ENCODE measurements around the gene ATG5. TPM values are rescaled to one million over a fixed set of nuclear protein-coding genes. Genes with fewer than 3 reads are reported as not detected.
"Not testable (repeated sequence)": the region's sequence is repeated elsewhere in the genome, so short reads cannot be mapped to it uniquely, and the experiment has no call there.

Gene ATG5
- total RNA-seq, 1 donor from 2014 or later, result 76.5 TPM

- no peak for DNase-seq (ENCODE audit: low read depth)
Observed at GRCh38 chr6:106156413-106156812, 169.1 kb downstream of the ATG5 start.

DNA sequence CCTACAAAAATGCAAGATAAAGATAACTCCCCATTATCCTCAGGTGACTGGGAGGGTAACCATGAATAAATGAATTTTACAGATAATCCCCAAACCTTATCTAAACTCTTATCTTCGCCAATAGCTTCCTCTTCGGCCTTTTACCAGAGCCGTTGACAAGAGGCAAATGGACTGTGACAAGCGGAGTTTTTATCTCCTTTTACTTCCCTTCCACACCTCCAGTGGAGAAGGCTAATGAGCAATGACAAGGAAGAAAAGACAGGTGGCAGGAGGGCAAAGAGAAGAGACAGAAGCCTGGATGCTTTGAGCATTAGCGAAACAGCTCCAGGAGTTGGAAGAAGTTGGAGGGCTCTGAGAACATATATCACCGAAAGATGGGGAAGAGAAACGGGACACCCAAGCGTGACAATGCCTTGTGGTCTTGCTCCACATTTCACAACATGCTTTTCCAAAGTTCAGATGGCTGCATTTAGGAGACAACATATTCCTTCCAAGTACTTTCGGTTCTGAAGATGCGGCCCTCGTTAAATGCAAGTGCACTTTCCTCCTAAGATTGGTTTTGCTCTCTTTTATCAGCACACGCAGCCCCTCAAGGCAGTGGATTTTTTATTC lies 170.2 kb downstream of the ATG5 start:
- DNase-seq (ENCODE audit: low read depth), result no peak

- no peak for DNase-seq (ENCODE audit: low read depth)
Observed at GRCh38 chr6:106154326-106154725, 171.2 kb downstream of the ATG5 start.

- DNase-seq (ENCODE audit: low read depth), result no peak
Observed at GRCh38 chr6:106152952-106153351, 172.6 kb downstream of the ATG5 start.

DNA sequence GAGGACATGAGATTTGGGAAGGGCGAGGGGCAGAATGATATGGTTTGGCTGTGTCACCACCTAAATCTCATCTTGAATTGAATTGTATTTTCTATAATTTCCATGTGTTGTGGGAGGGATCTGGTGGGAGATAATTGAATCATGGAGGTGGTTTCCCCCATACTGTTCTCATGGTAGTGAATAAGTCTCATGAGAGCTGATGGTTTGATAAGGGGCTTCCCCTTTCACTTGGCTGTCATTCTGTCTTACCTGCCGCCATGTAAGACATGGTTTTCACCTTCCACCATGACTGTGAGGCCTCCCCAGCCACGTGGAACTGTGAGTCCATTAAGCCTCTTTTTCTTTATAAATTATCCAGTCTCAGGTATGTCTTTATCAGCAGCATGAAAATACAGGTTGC lies 173.1 kb downstream of the ATG5 start:
- DNase-seq (ENCODE audit: low read depth), result not testable (repeated sequence)

DNA sequence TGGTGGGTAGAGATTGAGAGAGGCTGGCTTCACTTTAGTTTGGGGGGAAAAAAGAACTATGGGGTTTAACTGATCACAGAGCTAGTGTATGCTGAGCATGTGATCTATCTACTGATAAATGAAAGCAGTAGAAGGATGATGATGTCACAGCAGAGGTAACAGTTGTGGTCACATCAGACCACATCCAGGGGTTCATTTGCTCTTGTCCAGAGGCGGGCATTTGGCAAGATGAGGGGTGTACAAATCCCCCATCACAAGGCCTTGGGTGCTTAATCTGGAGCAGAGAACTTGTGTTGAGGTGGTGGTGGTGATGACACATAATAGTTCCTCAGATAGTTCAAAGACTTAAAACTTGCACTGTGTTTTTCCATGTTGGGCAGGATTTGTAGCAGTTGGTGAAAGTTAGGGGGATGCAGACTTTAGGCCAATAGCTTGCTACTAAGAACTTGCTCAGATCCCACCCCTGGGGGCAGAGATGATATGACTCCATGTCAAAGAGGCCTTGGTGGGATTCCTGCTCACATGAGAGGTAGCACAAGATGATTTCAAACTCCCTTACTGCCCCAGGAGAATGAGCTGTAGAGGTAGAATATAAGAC lies 176.0 kb downstream of the ATG5 start:
- no peak for DNase-seq (ENCODE audit: low read depth)

GRCh38 chr6:106147476-106147875 lies 178.1 kb downstream of the ATG5 start:
- peak; percentile 41 for DNase-seq (ENCODE audit: low read depth)

GRCh38 chr6:106146852-106147351 lies 178.7 kb downstream of the ATG5 start:
- DNase-seq (ENCODE audit: low read depth), result peak; percentile 86

- peak; percentile 66 for DNase-seq (ENCODE audit: low read depth)
Observed at GRCh38 chr6:106145741-106146227, 179.8 kb downstream of the ATG5 start.

GRCh38 chr6:106145144-106145543 lies 180.4 kb downstream of the ATG5 start:
- DNase-seq (ENCODE audit: low read depth), result no peak

GRCh38 chr6:106143665-106144064 lies 181.9 kb downstream of the ATG5 start:
- no peak for DNase-seq (ENCODE audit: low read depth)

DNA sequence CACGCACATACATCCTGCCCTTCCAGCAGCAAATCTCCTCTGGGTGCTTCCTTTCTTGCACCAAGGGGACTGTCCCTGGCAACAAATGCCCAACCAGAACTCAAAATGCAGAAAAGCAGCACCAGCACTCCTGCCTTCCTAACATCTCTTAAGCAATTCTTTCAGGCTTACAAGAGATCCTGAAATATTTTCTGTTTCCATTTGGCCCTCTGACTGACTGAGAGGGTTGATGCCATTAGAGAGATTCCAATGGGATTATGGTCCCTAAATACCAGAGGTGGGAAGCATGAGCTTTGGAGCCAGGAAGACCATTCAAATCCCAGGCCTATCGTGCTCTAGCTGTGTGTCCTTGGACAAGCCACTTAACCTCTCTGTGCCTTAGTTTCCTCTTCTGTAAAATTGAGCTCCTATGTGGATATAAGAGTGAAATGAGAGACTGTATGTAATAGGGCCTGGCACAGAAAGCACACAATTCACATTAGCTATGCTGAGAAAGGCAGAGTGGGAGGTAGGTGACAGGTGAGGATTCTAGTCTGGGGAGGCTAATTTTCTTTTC lies 182.6 kb downstream of the ATG5 start:
- DNase-seq (ENCODE audit: low read depth), result no peak

GRCh38 chr6:106141441-106142237 lies 183.9 kb downstream of the ATG5 start:
- peak; percentile 46 for DNase-seq (ENCODE audit: low read depth)

- no peak for DNase-seq (ENCODE audit: low read depth)
Observed at GRCh38 chr6:106138151-106138550, 187.4 kb downstream of the ATG5 start.

DNA sequence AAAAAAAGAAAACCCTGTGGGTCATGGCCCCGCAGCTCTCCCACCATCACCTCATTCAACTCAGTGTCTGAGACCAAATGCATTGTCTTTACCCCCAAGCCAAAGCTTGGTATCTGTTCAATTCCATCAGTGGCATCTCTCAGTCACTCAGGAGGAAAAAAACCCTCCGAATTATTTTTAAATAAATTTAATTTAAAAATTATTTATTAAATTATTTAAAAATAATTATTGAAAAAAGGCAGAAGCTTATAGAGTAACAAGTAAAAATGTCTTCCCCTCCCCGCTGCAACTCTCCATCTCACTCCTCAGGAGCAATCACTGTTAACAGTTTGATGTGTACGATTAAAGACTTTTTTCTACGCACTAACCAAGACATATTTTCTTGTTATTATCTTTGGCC lies 188.7 kb downstream of the ATG5 start:
- no peak for DNase-seq (ENCODE audit: low read depth)

GRCh38 chr6:106135911-106136571 lies 189.5 kb downstream of the ATG5 start:
- DNase-seq (ENCODE audit: low read depth), result no peak

DNA sequence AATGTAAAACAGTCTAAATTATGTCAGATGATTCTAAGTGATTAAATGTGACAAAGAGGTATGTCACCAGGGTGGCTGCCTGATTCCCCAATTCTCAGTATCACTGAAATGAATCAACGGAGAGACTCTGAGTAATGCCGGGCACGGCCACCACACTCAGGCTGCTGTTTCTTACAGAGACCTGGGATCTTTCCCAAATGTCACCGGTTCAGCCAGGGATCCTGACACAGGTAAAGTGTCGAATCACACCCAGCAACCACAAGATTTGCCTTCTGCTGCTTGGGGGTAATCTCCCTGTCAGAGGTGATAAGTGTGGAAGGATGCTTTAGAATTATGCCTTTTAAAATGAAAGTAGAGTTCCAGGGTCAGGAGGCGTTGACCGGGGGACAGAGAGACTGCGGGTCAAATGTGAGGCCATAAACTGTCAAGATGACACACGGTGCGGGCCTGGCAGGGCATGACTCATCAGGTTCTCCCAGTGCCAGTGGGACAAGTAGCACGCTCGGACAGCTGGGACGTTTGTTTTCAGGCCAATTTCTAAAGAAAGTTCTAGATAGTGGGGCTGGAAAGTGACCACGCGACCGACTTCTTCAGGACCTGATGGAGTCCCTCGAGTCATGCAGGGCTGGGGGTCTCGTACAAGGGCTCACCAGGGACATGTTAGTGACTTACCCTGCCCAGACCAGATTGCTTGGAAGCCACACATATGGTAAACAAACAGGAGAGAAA lies 190.5 kb downstream of the ATG5 start:
- no peak for DNase-seq (ENCODE audit: low read depth)
